Endothelial cell of umbilical vein (primary cell): ENCODE results near the gene CERS5. TPM values are rescaled to one million over a fixed set of nuclear protein-coding genes. Genes with fewer than 3 reads are reported as not detected.

ENCODE experiments used
- BruUV-seq: library from RNA; stranded (reverse); fragments of 400-500 nt; replicated peaks from 2 replicates; lab custom pipeline; 2021; lab: Mats Ljungman, UMichigan
- CTCF ChIA-PET: fragments of 300-600, 350-600 bp; sonication (Branson Sonifier 250); formaldehyde crosslinking; loops from one replicate; lab custom pipeline; 2021; ENCODE audit warnings: antibody characterized with exemption, inconsistent platforms; lab: Charles Lee
- POLR2A ChIA-PET: fragments of 300-600, 350-600 bp; sonication (Branson Sonifier 250); formaldehyde crosslinking; loops from one replicate; lab custom pipeline; 2021; ENCODE audit warnings: antibody characterized with exemption, inconsistent platforms; lab: Charles Lee
- DNase-seq: peaks from one replicate; pipeline ENCODE4 v3.0.0-alpha.2; 2011; ENCODE audit warnings: low read depth, low spot score
- FAIRE-seq: peaks from 2 replicates; lab custom pipeline; 2011; peaks lifted over from hg19 to GRCh38; lab: Jason Lieb, UNC
- H2AFZ ChIP-seq: 2 replicates; pipeline ENCODE4 v1.6.0; 2012; ENCODE audit warnings: low read depth, low read length, control low read depth, inconsistent platforms
- H3K27ac ChIP-seq: 2 replicates; pipeline ENCODE4 v1.5.1; 2011; ENCODE audit warnings: low read depth, mild to moderate bottlenecking, control low read depth, low read length, moderate library complexity; ENCODE audit not compliant: insufficient read depth
- H3K27me3 ChIP-seq, 2 experiments: 2 replicates each; pipeline versions ENCODE4 v1.6.0 to v1.6.1; 2011; ENCODE audit warnings: low read length in 2 of 2, mixed read lengths in 1 of 2; ENCODE audit not compliant: control insufficient read depth in 2 of 2, insufficient read depth in 2 of 2
- H3K36me3 ChIP-seq, 2 experiments: 2 replicates in 1 of 2; 3 replicates in 1 of 2; pipeline ENCODE4 v1.5.1; 2011; ENCODE audit warnings: low read length in 2 of 2, mild to moderate bottlenecking in 1 of 2, moderate library complexity in 1 of 2; ENCODE audit not compliant: control insufficient read depth in 2 of 2, insufficient read depth in 2 of 2; ENCODE audit errors: extremely low read depth in 1 of 2
- H3K4me1 ChIP-seq: 3 replicates; pipeline ENCODE4 v1.5.1; 2011; ENCODE audit warnings: mild to moderate bottlenecking, low read length; ENCODE audit not compliant: control insufficient read depth, insufficient read depth; ENCODE audit errors: extremely low read depth
- H3K4me2 ChIP-seq: 2 replicates; pipeline ENCODE4 v1.6.1; 2011; ENCODE audit warnings: low read length, control low read depth, mixed read lengths; ENCODE audit not compliant: insufficient read depth
- H3K4me3 ChIP-seq, 3 experiments: fragments of 200-600 bp in 1 of 3; sonication (generic), shearing (Covaris generic) in 1 of 3; replicated peaks in 1 of 3; 2 replicates each; pipeline ENCODE4 v1.5.1; 2011 to 2016; ENCODE audit warnings: control low read depth in 3 of 3, low read length in 3 of 3, mild to moderate bottlenecking in 2 of 3, inconsistent platforms in 1 of 3, low read depth in 1 of 3, moderate library complexity in 1 of 3; ENCODE audit not compliant: insufficient read depth in 1 of 3
- H3K79me2 ChIP-seq: 2 replicates; pipeline ENCODE4 v1.6.0; 2012; ENCODE audit warnings: low read length, inconsistent platforms; ENCODE audit not compliant: control insufficient read depth, insufficient read depth
- H3K9ac ChIP-seq: replicated peaks from 2 replicates; pipeline ENCODE3; 2011; ENCODE audit warnings: low read length, control low read depth; ENCODE audit not compliant: insufficient read depth; ENCODE audit errors: extremely low read depth
- H3K9me1 ChIP-seq: replicated peaks from 3 replicates; pipeline ENCODE4 v1.6.0; 2011; ENCODE audit warnings: mild to moderate bottlenecking, low read length; ENCODE audit not compliant: control insufficient read depth, insufficient read depth; ENCODE audit errors: extremely low read depth
- H3K9me3 ChIP-seq: replicated peaks from 2 replicates; pipeline ENCODE4 v1.5.1; 2012; ENCODE audit warnings: low read length, inconsistent platforms; ENCODE audit not compliant: control insufficient read depth, insufficient read depth
- H4K20me1 ChIP-seq: replicated peaks from 2 replicates; pipeline ENCODE3; 2011; ENCODE audit warnings: mild to moderate bottlenecking, low read length; ENCODE audit not compliant: control insufficient read depth, insufficient read depth; ENCODE audit errors: extremely low read depth
- CTCF ChIP-seq, 2 donors: IDR thresholded peaks; 1 replicate in 1 of 2; 2 replicates in 1 of 2; pipeline ENCODE4 v1.5.1; 2011; ENCODE audit warnings: low read length in 2 of 2, mild to moderate bottlenecking in 2 of 2, moderate library complexity in 2 of 2, control low read depth in 1 of 2, inconsistent platforms in 1 of 2, low read depth in 1 of 2; ENCODE audit not compliant: insufficient read depth in 1 of 2; ENCODE audit errors: extremely low read depth in 1 of 2
- EZH2 ChIP-seq: IDR thresholded peaks from 2 replicates; pipeline ENCODE4 v1.6.1; 2012; ENCODE audit warnings: borderline replicate concordance, low read depth, mild to moderate bottlenecking, moderate library complexity, low read length, inconsistent platforms; ENCODE audit not compliant: severe bottlenecking
- FOS ChIP-seq: IDR thresholded peaks from 2 replicates; pipeline ENCODE4 v1.6.1; 2011; ENCODE audit warnings: mild to moderate bottlenecking, low read length, moderate library complexity, borderline replicate concordance; ENCODE audit not compliant: insufficient read depth
- GATA2 ChIP-seq: IDR thresholded peaks from 2 replicates; pipeline ENCODE4 v1.7.0; 2011; ENCODE audit warnings: low read depth, mild to moderate bottlenecking, moderate library complexity, mixed read lengths, low read length; ENCODE audit not compliant: insufficient read length, insufficient read depth
- JUN ChIP-seq: IDR thresholded peaks from 2 replicates; pipeline ENCODE4 v1.6.1; 2011; ENCODE audit warnings: borderline replicate concordance, low read depth; ENCODE audit not compliant: insufficient read length, insufficient read depth
- MAX ChIP-seq: IDR thresholded peaks from 2 replicates; pipeline ENCODE4 v1.6.1; 2011; ENCODE audit not compliant: insufficient read depth, insufficient read length
- MYC ChIP-seq: IDR thresholded peaks from one replicate; pipeline ENCODE4 v1.6.1; 2011; ENCODE audit warnings: mild to moderate bottlenecking, low read depth, low read length
- POLR2A ChIP-seq: IDR thresholded peaks from 2 replicates; pipeline ENCODE4 v1.6.1; 2012; ENCODE audit warnings: low read depth, mild to moderate bottlenecking, control low read depth, low read length
- POLR2AphosphoS5 ChIP-seq: IDR thresholded peaks from 2 replicates; pipeline ENCODE4 v1.6.1; 2012; ENCODE audit warnings: low read depth, mild to moderate bottlenecking, control low read depth, low read length, moderate library complexity; ENCODE audit not compliant: insufficient read depth
- dilution Hi-C: fragments of 300-500 bp; cut with MboI; formaldehyde crosslinking; loops from one replicate; pipeline ENCODE4 v1.15.0; 2019; ENCODE audit warnings: low sequenced_read_pairs; ENCODE audit not compliant: extremely low pct_ligation_motif_present
- intact Hi-C: fragments of 100-400 bp; cut with micrococcal nuclease; formaldehyde crosslinking; loops from one replicate; pipeline ENCODE4 v1.10.0; 2022
- polyA plus RNA-seq, 4 experiments: library from polyadenylated mRNA; depleted of rRNA in 3 of 4; stranded (reverse) in 3 of 4; unstranded in 1 of 4; fragments of >200 nt; gene quantifications; 2 replicates each; pipeline versions ENCODE4 v1.2.1 to v1.2.3, GENCODE V29; 2011 to 2012; ENCODE audit warnings: missing spikeins in 1 of 4
- total RNA-seq: library from RNA; stranded (reverse); gene quantifications from 2 replicates; pipeline ENCODE4 v1.2.3, GENCODE V29; 2021

CERS5 gene
- total and polyA plus RNA-seq, 2 donors (not counting 3 experiments of a cell fraction or from before 2014, with no cell fraction given), result 60.4 to 108 TPM

- H4K20me1 ChIP-seq, result no peaks in the 10 kb centered on the region
- peaks cover 2% of the 10 kb centered on the region for H3K79me2 ChIP-seq
- H3K36me3 ChIP-seq, result peaks cover 11% of the 10 kb centered on the region in 2 experiments
- POLR2A ChIA-PET, result no interaction called here
- no peaks in the 10 kb centered on the region for H3K27me3 ChIP-seq
- H3K4me2 ChIP-seq, result no peak overlapping the region
- H3K9me3 ChIP-seq, result no peaks in the 10 kb centered on the region
- BruUV-seq, result no TSS peak
- no peak overlapping the region for H3K9ac ChIP-seq
- dilution Hi-C loops (no loop called here), intact Hi-C loops (no loop called here)
- peaks cover 39% of the 10 kb centered on the region for H3K4me1 ChIP-seq
- no peak overlapping the region for H3K27ac ChIP-seq
- H3K9me1 ChIP-seq, result no peaks in the 10 kb centered on the region
- FAIRE-seq (no peak), DNase-seq (no peak)
- H3K4me3 ChIP-seq, result no peak overlapping the region
- CTCF ChIA-PET, result interaction anchor here (0.7 to 1.0 kb wide), 2 partner anchors 15 to 30 kb away, joined by 3 read pairs; no protein-coding TSS in a partner anchor
- H2AFZ ChIP-seq, result no peak overlapping the region
- TF ChIP-seq JUN (no peak), MAX (no peak), POLR2AphosphoS5 (no peak), MYC (no peak), CTCF (IDR thresholded peaks at IDR 0.05; ENCODE audit: extremely low read depth in 1 of 2, insufficient read depth in 1 of 2, low read depth in 1 of 2, low read length in 2 of 2) (no peak), POLR2A (no peak), FOS (no peak), GATA2 (no peak), EZH2 (no peak)
These were observed 23.7 kb upstream of the CERS5 start for GRCh38 chr12:50190859-50191258.
